GM12878 (cell line): Measurements from ENCODE around the gene PLP1. TPM values are rescaled to one million over a fixed set of nuclear protein-coding genes. Genes with fewer than 3 reads are reported as not detected.

Experiments
- ATAC-seq: fragments of 200-7000 bp; cut with Tn5 transposase; 3 replicates; pipeline ENCODE4 v1.9.1; 2020; ENCODE audit warnings: mild to moderate bottlenecking, moderate library complexity
- BruUV-seq: library from RNA; stranded (reverse); fragments of 400-500 nt; replicated peaks from 2 replicates; lab custom pipeline; 2021; lab: Mats Ljungman, UMichigan
- CTCF ChIA-PET: fragments of 300-600 bp; sonication (Branson Sonifier 250); formaldehyde crosslinking; extraction: SDS; loops from one replicate; lab custom pipeline; 2021; ENCODE audit warnings: inconsistent platforms; lab: Yijun Ruan, JAX
- POLR2A ChIA-PET: fragments of 350-600 bp; formaldehyde crosslinking; extraction: SDS; loops from one replicate; lab custom pipeline; 2021; ENCODE audit warnings: inconsistent platforms; lab: Charles Lee
- RAD21 ChIA-PET: fragments of 300-600 bp; sonication (Branson Sonifier 250); formaldehyde crosslinking; loops from one replicate; lab custom pipeline; 2023; ENCODE audit warnings: antibody characterized with exemption; ENCODE audit not compliant: unreplicated experiment; lab: Charles Lee
- SMC1A ChIA-PET: fragments of 300-600 bp; sonication (Branson Sonifier 250); formaldehyde crosslinking; loops from one replicate; lab custom pipeline; 2023; ENCODE audit not compliant: unreplicated experiment, uncharacterized antibody; lab: Charles Lee
- DNase-seq: peaks from one replicate; pipeline ENCODE4 v3.0.0-alpha.2; 2011; ENCODE audit warnings: low read depth, low spot score
- FAIRE-seq: peaks from 3 replicates; lab custom pipeline; 2011; peaks lifted over from hg19 to GRCh38; lab: Jason Lieb, UNC
- H2AFZ ChIP-seq: 2 replicates; pipeline ENCODE4 v1.6.0; 2011; ENCODE audit warnings: low read depth, low read length, control low read depth; ENCODE audit not compliant: control insufficient read depth
- H3K27ac ChIP-seq: 2 replicates; pipeline ENCODE4 v1.5.1; 2011; ENCODE audit warnings: control low read depth; ENCODE audit not compliant: control insufficient read depth, insufficient read depth
- H3K27me3 ChIP-seq, 2 experiments: replicated peaks in 1 of 2; 2 replicates each; pipeline versions ENCODE4 v1.6.0 to v1.6.1; 2011; ENCODE audit warnings: low read length in 1 of 2; ENCODE audit not compliant: control insufficient read depth in 2 of 2, insufficient read depth in 2 of 2
- H3K36me3 ChIP-seq, 2 experiments: 2 replicates each; pipeline ENCODE4 v1.5.1; 2011; ENCODE audit warnings: low read length in 1 of 2; ENCODE audit not compliant: control insufficient read depth in 2 of 2, insufficient read depth in 2 of 2
- H3K4me1 ChIP-seq: 2 replicates; pipeline ENCODE4 v1.6.1; 2011; ENCODE audit warnings: mild to moderate bottlenecking, low read length, moderate library complexity, mixed read lengths; ENCODE audit not compliant: control insufficient read depth, insufficient read depth
- H3K4me2 ChIP-seq: 2 replicates; pipeline ENCODE4 v1.6.0; 2011; ENCODE audit warnings: control low read depth; ENCODE audit not compliant: control insufficient read depth, insufficient read depth
- H3K4me3 ChIP-seq: fragments of 200-600 bp; sonication (generic); 2 replicates; pipeline ENCODE4 v1.5.1; 2016
- H3K79me2 ChIP-seq: 2 replicates; pipeline ENCODE4 v1.6.0; 2011; ENCODE audit warnings: low read length; ENCODE audit not compliant: control insufficient read depth, insufficient read depth
- H3K9ac ChIP-seq: 2 replicates; pipeline ENCODE4 v1.8.0; 2011; ENCODE audit warnings: low read length, control low read depth, mixed read lengths; ENCODE audit not compliant: control insufficient read depth, insufficient read depth
- H3K9me3 ChIP-seq: replicated peaks from 3 replicates; pipeline ENCODE4 v1.5.1; 2011; ENCODE audit warnings: mild to moderate bottlenecking, low read length; ENCODE audit not compliant: control insufficient read depth, insufficient read depth
- H4K20me1 ChIP-seq: 2 replicates; pipeline ENCODE4 v1.6.0; 2011; ENCODE audit not compliant: control insufficient read depth, insufficient read depth
- ESRRA ChIP-seq: IDR thresholded peaks from 2 replicates; pipeline ENCODE4 v1.6.1; 2012; ENCODE audit warnings: mild to moderate bottlenecking, low read length, improper control_type of control experiment
- JUND ChIP-seq: IDR thresholded peaks from 2 replicates; pipeline ENCODE4 v1.6.1; 2012; ENCODE audit warnings: low read depth, mild to moderate bottlenecking, low read length, improper control_type of control experiment, moderate library complexity
- WGBS: methylation state at CpG from one replicate; pipeline ENCODE4 v1.1.6; 2016; ENCODE audit warnings: low lambda C conversion rate; ENCODE audit not compliant: insufficient replicate concordance, insufficient coverage; ENCODE audit errors: missing lambda C conversion rate; 5-methylcytosine and 5-hydroxymethylcytosine counted together
- in situ Hi-C: fragments of 300-500 bp; cut with MboI; formaldehyde crosslinking; loops from 9 replicates; pipeline ENCODE4 v1.14.3; 2018; ENCODE audit warnings: mixed read lengths
- intact Hi-C: fragments of 100-400 bp; cut with micrococcal nuclease; formaldehyde crosslinking; loops from one replicate; pipeline ENCODE4 v1.14.2; 2022; ENCODE audit not compliant: unreplicated experiment
- polyA plus RNA-seq, 11 experiments: library from polyadenylated mRNA; depleted of rRNA in 4 of 11; unstranded in 6 of 11; stranded (reverse) in 5 of 11; fragments of >200 nt; fragmentation: Nextera tagmentation in 4 of 11; fragmentation: Illumina TruSeq in 1 of 11; extraction: Ambion mirVana in 4 of 11; extraction: Trizol in 1 of 11; gene quantifications; 1 replicate in 1 of 11; 2 replicates in 10 of 11; pipeline versions ENCODE4 v1.2.1 to v1.2.3, GENCODE V29; 2011 to 2016; ENCODE audit warnings: inconsistent platforms in 2 of 11, missing spikeins in 2 of 11, low read depth in 1 of 11
- total RNA-seq, 4 experiments: library from RNA; depleted of rRNA in 3 of 4; stranded (reverse); fragments of >200 nt in 3 of 4; fragmentation: Illumina TruSeq in 1 of 4; extraction: Trizol in 1 of 4; gene quantifications; 2 replicates each; pipeline versions ENCODE4 v1.2.1 to v1.2.3, GENCODE V29; 2013 to 2021
- TF ChIP-seq, protein P1 (sequence below): IDR thresholded peaks from 2 replicates; pipeline ENCODE4 v1.6.1; 2011; ENCODE audit warnings: low read depth, mild to moderate bottlenecking, low read length, moderate library complexity, borderline replicate concordance; ENCODE audit errors: extremely low read depth
- TF ChIP-seq, protein P2 (sequence below): fragments of 450-650 bp; formaldehyde crosslinking; IDR thresholded peaks from 2 replicates; pipeline ENCODE4 v1.5.0; 2022; ENCODE audit warnings: mild to moderate bottlenecking, missing genetic modification characterization
- TF ChIP-seq, protein P3 (sequence below): fragments of 450-650 bp; formaldehyde crosslinking; IDR thresholded peaks from 2 replicates; pipeline ENCODE4 v1.4.0; 2022; ENCODE audit warnings: mild to moderate bottlenecking, moderate library complexity

The PLP1 gene
- total and polyA plus RNA-seq, 10 of the 15 experiments (the other 5 are each of a cell fraction or from before 2014, with no cell fraction given): not detected

DNA sequence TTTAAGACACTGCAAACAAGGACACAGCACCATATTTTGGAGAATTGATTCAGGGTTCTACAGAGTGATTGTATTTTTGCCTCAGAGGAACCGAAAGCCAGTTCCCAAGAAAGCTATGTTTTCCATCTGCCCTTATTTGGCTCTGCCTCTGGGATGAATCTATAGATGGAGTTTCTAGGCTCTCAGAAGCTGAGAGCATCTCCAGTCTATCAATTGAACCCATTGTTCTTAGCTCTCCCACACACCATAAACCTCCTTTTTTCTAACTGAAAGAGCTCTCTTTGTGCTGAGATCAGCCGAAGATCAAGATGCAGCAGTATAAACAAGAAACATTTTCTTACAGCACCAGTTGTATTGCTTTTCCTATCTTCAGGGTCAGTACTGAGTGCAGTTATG lies 16.9 kb downstream of the PLP1 start:
- H3K79me2 ChIP-seq: no peaks in the 10 kb centered on the region
- H2AFZ ChIP-seq: no peak overlapping the region
- H4K20me1 ChIP-seq: no peaks in the 10 kb centered on the region
- CTCF ChIA-PET: no interaction called here
- no peak overlapping the region for H3K4me2 ChIP-seq
- no peaks in the 10 kb centered on the region for H3K36me3 ChIP-seq
- whole genome bisulfite sequencing: 40% methylated on average over 2 of the region's 2 CpGs
- no peaks in the 10 kb centered on the region for H3K4me1 ChIP-seq
- RAD21 ChIA-PET: no interaction called here
- TF ChIP-seq ESRRA (no peak), JUND (no peak)
- TF ChIP-seq, protein P1, sequence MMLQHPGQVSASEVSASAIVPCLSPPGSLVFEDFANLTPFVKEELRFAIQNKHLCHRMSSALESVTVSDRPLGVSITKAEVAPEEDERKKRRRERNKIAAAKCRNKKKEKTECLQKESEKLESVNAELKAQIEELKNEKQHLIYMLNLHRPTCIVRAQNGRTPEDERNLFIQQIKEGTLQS: no peak
- TF ChIP-seq, protein P2, sequence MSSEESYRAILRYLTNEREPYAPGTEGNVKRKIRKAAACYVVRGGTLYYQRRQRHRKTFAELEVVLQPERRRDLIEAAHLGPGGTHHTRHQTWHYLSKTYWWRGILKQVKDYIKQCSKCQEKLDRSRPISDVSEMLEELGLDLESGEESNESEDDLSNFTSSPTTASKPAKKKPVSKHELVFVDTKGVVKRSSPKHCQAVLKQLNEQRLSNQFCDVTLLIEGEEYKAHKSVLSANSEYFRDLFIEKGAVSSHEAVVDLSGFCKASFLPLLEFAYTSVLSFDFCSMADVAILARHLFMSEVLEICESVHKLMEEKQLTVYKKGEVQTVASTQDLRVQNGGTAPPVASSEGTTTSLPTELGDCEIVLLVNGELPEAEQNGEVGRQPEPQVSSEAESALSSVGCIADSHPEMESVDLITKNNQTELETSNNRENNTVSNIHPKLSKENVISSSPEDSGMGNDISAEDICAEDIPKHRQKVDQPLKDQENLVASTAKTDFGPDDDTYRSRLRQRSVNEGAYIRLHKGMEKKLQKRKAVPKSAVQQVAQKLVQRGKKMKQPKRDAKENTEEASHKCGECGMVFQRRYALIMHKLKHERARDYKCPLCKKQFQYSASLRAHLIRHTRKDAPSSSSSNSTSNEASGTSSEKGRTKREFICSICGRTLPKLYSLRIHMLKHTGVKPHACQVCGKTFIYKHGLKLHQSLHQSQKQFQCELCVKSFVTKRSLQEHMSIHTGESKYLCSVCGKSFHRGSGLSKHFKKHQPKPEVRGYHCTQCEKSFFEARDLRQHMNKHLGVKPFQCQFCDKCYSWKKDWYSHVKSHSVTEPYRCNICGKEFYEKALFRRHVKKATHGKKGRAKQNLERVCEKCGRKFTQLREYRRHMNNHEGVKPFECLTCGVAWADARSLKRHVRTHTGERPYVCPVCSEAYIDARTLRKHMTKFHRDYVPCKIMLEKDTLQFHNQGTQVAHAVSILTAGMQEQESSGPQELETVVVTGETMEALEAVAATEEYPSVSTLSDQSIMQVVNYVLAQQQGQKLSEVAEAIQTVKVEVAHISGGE: no peak
- TF ChIP-seq, protein P3, sequence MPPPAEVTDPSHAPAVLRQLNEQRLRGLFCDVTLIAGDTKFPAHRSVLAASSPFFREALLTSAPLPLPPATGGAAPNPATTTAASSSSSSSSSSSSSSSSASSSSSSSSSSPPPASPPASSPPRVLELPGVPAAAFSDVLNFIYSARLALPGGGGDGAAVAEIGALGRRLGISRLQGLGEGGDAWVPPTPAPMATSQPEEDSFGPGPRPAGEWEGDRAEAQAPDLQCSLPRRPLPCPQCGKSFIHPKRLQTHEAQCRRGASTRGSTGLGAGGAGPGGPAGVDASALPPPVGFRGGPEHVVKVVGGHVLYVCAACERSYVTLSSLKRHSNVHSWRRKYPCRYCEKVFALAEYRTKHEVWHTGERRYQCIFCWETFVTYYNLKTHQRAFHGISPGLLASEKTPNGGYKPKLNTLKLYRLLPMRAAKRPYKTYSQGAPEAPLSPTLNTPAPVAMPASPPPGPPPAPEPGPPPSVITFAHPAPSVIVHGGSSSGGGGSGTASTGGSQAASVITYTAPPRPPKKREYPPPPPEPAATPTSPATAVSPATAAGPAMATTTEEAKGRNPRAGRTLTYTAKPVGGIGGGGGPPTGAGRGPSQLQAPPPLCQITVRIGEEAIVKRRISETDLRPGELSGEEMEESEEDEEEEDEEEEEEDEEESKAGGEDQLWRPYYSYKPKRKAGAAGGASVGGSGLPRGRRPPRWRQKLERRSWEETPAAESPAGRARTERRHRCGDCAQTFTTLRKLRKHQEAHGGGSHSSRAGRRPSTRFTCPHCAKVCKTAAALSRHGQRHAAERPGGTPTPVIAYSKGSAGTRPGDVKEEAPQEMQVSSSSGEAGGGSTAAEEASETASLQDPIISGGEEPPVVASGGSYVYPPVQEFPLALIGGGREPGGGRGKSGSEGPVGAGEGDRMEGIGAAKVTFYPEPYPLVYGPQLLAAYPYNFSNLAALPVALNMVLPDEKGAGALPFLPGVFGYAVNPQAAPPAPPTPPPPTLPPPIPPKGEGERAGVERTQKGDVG (CRISPR knock-in tag): no peak
- TF ChIP-seq, all 136 proteins: peak for 0
- Histone ChIP-seq H3K27ac (no peak overlapping the region), H3K9me3 (no peaks in the 10 kb centered on the region), H3K4me3 (no peak overlapping the region), H3K27me3 (no peaks in the 10 kb centered on the region), H3K9ac (no peak overlapping the region)
- FAIRE-seq (no peak), ATAC-seq (no peak), DNase-seq (no peak)
- no TSS peak for BruUV-seq
- in situ Hi-C loops: no loop called here
- intact Hi-C loops: no loop called here
- ChIA-PET SMC1A (interaction anchor here (1.8 kb wide), 1 partner anchor 18 kb away, joined by 5 read pairs; no protein-coding TSS in a partner anchor), POLR2A (interaction anchor here (0.6 kb wide), 1 partner anchor 74 kb away, joined by 3 read pairs; no protein-coding TSS in a partner anchor)
